Nucleus accumbens (tissue), 56 donors: ENCODE data around the gene WDFY1.
A peak's percentile ranks its signal among the peaks of the same experiment; 100 is the strongest.
"Not testable (repeated sequence)": the region's sequence is repeated elsewhere in the genome, so short reads cannot be mapped to it uniquely, and the experiment has no call there.

Experiments used
- DNase-seq, 56 donors: peaks; one replicate each; lab custom pipeline; 2025; lab: John Stamatoyannopoulos, UW

WDFY1 gene

DNA sequence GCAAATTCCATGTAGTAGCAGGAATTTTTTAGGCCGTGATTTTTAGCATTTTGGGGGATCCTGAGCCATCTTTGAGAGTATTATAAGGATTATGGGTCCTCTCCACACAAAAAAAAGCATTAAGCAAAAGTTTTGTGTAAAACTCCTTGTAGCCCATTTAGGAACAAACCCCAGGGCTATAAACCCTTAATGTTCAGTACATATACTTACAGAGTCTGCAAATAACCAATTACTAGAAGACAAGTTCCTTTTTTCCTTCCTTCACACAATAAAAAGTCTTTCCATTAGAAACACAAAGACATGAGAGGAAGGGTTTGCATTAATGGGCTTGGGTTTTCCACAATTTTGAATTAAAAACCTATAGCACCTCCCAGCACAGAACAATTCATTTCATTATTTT is 44.6 kb downstream of the WDFY1 start:
- DNase-seq = no peak

DNA sequence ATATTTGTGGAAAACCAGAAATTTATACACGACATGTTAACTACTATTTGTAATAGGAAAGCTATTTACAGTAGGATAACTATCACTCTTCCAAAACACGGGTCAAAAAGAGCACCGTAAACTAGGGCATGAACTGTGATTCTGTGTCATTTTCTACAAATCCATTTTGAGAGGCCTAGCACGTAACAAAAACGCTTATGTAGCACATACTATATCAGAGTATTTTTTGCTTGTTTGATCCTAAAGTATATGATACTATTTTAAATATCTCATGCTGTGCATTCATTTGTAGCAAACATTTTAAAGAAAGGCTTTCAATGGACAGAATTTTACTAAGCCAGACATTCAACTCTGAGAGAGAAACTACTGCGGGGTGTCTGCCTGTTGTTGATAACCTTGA is 45.1 kb downstream of the WDFY1 start:
- DNase-seq = no peak

GRCh38 chr2:223897669-223898330 is 47.3 kb downstream of the WDFY1 start:
- DNase-seq = no peak

GRCh38 chr2:223896833-223897311 is 48.3 kb downstream of the WDFY1 start:
- no peak for DNase-seq

GRCh38 chr2:223894968-223895367 is 50.2 kb downstream of the WDFY1 start:
- DNase-seq = no peak

DNA sequence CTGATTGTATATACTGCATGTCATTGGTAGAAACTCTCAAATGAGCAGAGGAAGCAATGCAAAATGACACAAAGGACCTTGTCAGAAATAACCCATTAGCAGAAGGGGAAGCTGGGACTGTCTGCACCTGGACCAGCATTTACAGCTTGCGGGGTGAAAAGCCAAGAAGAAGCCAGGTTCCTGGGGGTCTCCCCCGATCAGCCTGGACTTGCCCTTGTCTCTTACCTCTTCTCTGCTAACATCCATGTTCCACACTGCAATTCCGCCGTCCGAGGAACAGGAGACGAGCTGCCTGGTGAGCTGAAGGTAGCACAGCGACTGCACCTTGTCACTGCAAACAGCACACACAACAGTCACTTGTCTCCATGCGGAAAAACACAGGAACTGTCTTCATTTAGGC is 51.1 kb downstream of the WDFY1 start:
- no peak for DNase-seq

GRCh38 chr2:223890721-223891120 is 54.4 kb downstream of the WDFY1 start:
- DNase-seq = no peak

DNA sequence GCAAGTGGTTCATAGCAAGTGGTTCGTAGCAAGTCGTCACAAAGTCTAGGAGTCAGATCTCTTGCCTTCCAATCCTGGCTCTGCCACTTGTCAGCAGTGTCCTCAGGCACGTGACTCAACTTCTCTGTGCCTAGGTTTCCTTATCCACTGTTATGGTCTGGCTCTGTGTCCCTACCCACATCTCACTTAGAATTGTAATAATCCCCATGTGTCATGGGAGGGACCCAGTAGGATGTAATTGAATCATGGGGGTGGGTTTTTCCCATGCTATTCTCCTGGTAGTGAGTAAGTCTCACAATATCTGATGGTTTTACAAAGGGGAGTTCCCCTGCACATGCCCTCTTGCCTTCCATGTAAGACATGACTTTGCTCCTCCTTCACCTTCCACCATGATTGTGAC is 55.9 kb downstream of the WDFY1 start:
- no peak for DNase-seq

GRCh38 chr2:223888251-223888650 is 56.9 kb downstream of the WDFY1 start:
- DNase-seq = no peak

GRCh38 chr2:223887127-223887526 is 58.0 kb downstream of the WDFY1 start:
- DNase-seq = no peak

GRCh38 chr2:223886726-223887125 is 58.4 kb downstream of the WDFY1 start:
- DNase-seq = no peak

GRCh38 chr2:223884399-223884798 is 60.7 kb downstream of the WDFY1 start:
- DNase-seq = no peak

DNA sequence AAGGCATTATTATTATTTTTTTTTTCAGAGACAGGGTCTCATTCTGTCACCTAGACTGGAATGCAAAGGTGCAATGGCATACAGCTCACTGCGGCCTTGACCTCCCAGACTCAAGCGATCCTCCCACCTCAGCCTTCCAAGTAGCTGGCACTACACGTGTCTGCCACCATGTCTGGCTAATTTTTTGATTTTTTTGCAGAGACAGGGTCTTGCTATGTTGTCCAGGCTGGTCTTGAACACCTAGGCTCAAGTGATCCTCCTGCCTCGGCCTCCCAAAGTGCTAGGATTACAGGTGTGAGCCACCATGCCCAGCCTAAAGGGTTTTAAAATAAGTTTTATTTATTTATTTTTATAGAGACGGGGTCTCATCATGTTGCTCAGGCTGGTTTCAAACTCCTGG is 62.4 kb downstream of the WDFY1 start:
- DNase-seq = no peak

DNA sequence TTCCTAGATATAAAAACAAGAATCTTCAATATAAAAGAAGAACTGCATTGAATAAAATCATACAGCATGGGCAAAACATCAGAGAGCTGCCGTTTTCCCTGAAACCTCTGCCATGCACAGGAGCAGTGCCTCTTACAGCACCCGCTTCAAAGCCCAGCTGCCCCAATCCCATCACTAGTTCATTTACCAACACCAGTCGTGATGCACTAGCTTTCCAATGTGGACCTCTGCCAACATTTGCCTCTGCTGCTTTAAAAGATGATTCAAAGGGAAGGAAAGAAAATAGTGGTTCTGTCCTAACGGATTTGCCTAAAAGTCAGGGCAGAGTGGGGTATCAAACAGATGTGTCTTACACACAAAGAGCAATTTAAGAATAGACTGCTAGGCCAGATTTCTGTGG is 64.3 kb downstream of the WDFY1 start:
- DNase-seq = peak in 5 of 56 donors; percentile 1 to 37 (median 5)

- no peak for DNase-seq
Observed at GRCh38 chr2:223877721-223878410, 67.3 kb downstream of the WDFY1 start.

DNA sequence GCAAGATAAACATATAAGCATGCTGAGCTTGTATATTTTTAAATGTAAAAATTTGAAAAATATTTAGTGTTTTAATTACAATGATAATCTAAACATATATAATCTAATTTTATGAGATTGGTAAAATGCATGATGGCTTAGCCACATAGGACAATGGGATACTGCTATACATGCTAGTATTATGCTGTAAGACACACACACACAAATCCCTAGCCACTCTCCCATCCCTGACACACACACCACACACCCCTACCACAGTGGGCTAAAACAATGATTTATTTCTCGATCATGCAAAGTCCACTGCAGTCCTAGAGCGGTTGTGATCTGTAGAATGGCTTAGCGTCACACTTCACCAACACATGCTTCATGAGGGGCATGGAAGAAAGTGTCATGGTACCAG is 71.5 kb downstream of the WDFY1 start:
- no peak for DNase-seq

DNA sequence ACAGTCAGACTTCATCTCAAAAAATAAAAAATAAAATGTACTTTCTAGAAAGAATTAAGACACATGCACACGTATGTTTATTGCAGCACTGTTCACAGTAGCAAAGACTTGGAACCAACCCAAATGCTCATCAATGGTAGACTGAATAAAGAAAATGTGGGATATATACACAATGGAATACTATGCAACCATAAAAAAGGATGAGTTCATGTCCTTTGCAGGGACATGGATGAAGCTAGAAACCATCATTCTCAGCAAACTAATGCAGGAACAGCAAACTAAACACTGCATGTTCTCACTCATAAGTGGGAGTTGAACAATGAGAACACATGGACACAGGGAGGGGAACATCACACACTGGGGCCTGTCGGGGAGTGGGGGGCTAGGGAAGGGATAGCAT is 72.4 kb downstream of the WDFY1 start:
- DNase-seq = not testable (repeated sequence)

DNA sequence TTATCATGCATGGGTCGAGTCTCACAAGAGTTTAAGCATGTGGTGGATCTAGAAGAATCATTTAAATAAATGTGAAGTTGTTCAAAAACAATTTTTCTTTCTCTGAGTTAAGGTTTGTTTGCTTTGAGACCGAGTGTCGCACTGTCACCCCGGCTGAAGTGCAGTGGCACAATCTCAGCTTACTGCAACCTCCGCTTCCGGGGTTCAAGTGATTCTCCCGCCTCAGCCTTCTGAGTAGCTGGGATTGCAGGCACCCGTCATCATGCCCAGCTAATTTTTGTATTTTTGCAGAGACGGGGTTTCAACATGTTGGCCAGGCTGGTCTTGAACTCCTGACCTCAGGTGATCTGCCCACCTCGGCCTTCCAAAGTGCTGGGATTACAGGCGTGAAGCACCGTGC is 73.5 kb downstream of the WDFY1 start:
- not testable (repeated sequence) for DNase-seq

GRCh38 chr2:223870840-223871611 is 74.1 kb downstream of the WDFY1 start:
- DNase-seq = no peak

DNA sequence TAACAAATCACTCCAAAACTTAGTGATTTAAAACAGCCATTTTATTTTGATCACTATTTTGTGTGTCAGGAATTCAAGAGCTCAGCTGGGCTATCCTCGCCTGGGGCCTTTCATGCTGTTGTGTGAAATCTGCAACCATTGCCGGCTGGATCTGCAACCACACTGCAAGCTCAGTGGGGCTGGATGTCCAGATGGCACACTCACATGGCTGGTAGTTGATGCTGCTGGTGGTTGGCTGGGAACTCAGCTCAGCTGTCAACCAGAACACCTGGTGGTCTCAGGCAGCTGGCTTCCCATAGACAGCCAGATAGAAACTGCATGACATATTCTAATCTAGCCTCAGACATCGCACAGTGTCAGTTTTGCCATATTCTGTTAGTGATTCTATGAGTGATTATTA is 77.1 kb downstream of the WDFY1 start:
- DNase-seq = peak in 1 of 56 donors; percentile 1

DNA sequence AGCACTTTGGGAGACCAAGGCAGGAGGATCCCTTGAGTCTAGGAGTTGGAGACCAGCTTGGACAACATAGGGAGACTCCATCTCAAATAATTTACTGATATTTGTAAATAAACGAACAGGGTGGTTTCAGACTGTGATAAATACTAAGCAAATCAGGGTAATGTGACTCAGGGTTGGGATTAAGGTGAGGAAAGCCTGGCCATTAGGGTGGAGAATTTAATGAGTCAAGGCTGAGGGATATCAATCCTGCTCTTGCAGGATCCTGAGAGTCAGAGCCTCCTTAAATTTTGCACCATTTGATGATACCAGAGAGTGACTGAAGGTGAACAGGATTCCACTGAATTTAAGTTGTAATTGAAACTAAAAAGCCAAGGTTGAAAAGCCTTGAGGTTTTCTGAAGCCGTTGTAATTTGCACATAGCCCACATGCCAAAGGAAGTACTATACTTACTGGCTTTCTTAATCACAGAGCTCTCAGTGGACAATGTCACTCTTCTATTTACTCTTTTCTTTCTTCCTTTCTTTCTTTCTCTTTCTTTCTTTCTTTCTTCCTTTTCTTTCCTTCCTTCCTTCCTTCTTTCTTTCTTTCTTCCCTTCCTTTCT is 79.1 kb downstream of the WDFY1 start:
- DNase-seq = no peak
